ENCODE measurements around the gene ARMC7. TPM values are rescaled to one million over a fixed set of nuclear protein-coding genes. Genes with fewer than 3 reads are reported as not detected.

ARMC7 gene
- total and polyA plus RNA-seq, 2 of the 13 experiments (the other 11 are each of a cell fraction or from before 2014, with no cell fraction given) = 3.9 to 4.2 TPM

DNA sequence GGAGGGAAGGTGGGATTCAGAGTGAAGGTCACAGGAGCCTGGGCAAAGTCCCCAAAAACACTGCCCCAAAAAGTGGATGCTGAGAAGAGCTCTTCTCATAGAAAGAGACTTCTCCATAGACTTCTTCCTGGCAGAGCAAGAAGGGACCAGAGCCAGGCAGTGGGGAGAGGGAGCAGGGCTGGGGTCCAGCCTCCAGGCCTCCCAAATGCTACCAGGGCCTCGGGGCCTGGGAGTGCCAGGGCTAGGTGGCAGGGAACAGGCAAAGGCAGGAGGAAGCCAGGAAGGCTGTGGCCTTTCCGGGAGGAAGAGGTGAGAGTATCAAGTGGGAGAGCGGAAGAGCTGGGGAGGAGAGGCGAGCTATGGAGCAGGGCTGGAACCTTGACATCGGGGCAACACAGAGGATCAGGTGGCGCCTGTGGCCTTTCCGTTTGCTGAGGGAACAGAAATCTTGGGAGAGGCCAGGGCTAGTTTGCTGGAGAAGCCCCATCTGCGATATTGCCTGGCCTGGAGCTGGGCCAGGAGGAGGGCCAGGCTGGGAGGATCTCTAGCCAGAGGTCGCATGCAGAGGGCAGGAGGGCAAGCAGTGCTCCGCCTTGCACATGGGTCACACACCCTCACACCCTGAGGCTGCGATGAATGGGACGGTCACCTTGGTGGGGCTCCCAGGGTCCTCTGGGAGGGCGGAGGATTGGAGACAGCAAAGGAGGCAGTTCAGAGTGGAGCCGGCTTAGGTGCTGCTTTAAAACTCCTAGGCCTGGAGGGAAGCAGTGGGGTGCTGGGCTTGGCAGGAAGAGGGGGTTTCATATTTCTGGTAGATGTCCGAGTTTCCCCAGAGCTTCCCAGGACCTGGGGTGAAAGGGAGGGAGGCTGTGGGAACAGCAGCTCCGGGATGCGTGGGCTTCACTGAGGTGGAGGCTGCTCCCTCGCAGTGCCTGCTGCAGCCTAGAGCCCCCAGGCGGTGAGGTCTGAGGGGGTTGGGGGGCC lies 18.6 kb upstream of the ARMC7 start (continued):
- TF ChIP-seq TFAP4 (IDR thresholded peaks at IDR 0.05; ENCODE audit: borderline replicate concordance, low read depth) (peak; percentile 76; the same call in 1 of the 2 replicates), THAP11 (CRISPR knock-in tag; IDR thresholded peaks at IDR 0.05) (peak; percentile 22; the same call in 1 of the 2 replicates), HES4 (CRISPR knock-in tag; IDR thresholded peaks at IDR 0.05; ENCODE audit: borderline replicate concordance) (no peak), RARA (CRISPR knock-in tag; IDR thresholded peaks at IDR 0.05) (peak; percentile 89), THYN1 (CRISPR knock-in tag; IDR thresholded peaks at IDR 0.05; ENCODE audit: borderline replicate concordance, low read depth) (no peak), NR3C1 (CRISPR knock-in tag; IDR thresholded peaks at IDR 0.05) (no peak), FOXA3 (CRISPR knock-in tag; IDR thresholded peaks at IDR 0.05) (peak; percentile 62), REXO4 (CRISPR knock-in tag; IDR thresholded peaks at IDR 0.05; ENCODE audit: borderline replicate concordance) (no peak), MTF1 (CRISPR knock-in tag; IDR thresholded peaks at IDR 0.05) (no peak), ZSCAN5A (CRISPR knock-in tag; IDR thresholded peaks at IDR 0.05; ENCODE audit: borderline replicate concordance) (peak; percentile 65; the same call in 1 of the 2 replicates), PBX3 (CRISPR knock-in tag; IDR thresholded peaks at IDR 0.05; ENCODE audit: borderline replicate concordance) (no peak), HDAC1 (CRISPR knock-in tag; IDR thresholded peaks at IDR 0.05) (peak; percentile 61), ETV5 (CRISPR knock-in tag; IDR thresholded peaks at IDR 0.05; ENCODE audit: borderline replicate concordance) (peak; percentile 72), ZBTB21 (CRISPR knock-in tag; IDR thresholded peaks at IDR 0.05) (no peak), KMT2B (CRISPR knock-in tag; IDR thresholded peaks at IDR 0.05) (0 out of 2 replicates have a peak, but pooled peaks have one; percentile 34), HMG20B (CRISPR knock-in tag; conservative IDR thresholded peaks at IDR 0.05) (peak; percentile 90), RBM39 (IDR thresholded peaks at IDR 0.05; ENCODE audit: low read depth, low read length, poor library complexity, severe bottlenecking) (peak; percentile 80), ZBTB8A (CRISPR knock-in tag; IDR thresholded peaks at IDR 0.05; ENCODE audit: borderline replicate concordance, low read depth) (no peak)
- TF ChIP-seq, protein P1, sequence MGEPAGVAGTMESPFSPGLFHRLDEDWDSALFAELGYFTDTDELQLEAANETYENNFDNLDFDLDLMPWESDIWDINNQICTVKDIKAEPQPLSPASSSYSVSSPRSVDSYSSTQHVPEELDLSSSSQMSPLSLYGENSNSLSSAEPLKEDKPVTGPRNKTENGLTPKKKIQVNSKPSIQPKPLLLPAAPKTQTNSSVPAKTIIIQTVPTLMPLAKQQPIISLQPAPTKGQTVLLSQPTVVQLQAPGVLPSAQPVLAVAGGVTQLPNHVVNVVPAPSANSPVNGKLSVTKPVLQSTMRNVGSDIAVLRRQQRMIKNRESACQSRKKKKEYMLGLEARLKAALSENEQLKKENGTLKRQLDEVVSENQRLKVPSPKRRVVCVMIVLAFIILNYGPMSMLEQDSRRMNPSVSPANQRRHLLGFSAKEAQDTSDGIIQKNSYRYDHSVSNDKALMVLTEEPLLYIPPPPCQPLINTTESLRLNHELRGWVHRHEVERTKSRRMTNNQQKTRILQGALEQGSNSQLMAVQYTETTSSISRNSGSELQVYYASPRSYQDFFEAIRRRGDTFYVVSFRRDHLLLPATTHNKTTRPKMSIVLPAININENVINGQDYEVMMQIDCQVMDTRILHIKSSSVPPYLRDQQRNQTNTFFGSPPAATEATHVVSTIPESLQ (CRISPR knock-in tag; conservative IDR thresholded peaks at IDR 0.05) = no peak
- TF ChIP-seq, protein P2, sequence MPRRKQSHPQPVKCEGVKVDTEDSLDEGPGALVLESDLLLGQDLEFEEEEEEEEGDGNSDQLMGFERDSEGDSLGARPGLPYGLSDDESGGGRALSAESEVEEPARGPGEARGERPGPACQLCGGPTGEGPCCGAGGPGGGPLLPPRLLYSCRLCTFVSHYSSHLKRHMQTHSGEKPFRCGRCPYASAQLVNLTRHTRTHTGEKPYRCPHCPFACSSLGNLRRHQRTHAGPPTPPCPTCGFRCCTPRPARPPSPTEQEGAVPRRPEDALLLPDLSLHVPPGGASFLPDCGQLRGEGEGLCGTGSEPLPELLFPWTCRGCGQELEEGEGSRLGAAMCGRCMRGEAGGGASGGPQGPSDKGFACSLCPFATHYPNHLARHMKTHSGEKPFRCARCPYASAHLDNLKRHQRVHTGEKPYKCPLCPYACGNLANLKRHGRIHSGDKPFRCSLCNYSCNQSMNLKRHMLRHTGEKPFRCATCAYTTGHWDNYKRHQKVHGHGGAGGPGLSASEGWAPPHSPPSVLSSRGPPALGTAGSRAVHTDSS (CRISPR knock-in tag; conservative IDR thresholded peaks at IDR 0.05) = no peak
- TF ChIP-seq, protein P3, sequence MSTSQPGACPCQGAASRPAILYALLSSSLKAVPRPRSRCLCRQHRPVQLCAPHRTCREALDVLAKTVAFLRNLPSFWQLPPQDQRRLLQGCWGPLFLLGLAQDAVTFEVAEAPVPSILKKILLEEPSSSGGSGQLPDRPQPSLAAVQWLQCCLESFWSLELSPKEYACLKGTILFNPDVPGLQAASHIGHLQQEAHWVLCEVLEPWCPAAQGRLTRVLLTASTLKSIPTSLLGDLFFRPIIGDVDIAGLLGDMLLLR (CRISPR knock-in tag; IDR thresholded peaks at IDR 0.05) = peak; percentile 30; the same call in 1 of the 2 replicates
